ENCODE measurements around the gene PRLHR.

Gene PRLHR

GRCh38 chr10:118573512-118573911 is 21.9 kb downstream of the PRLHR start:
- Histone ChIP-seq H3K4me2 (ENCODE audit: low read length) (no peak overlapping the region), H3K27ac (ENCODE audit: low read depth, low read length) (no peak overlapping the region), H4K20me1 (ENCODE audit: control insufficient read depth, insufficient read depth, low read depth, low read length) (no peaks in the 10 kb centered on the region), H3K4me3 (ENCODE audit: low read length) (no peak overlapping the region), H3F3A (ENCODE audit: control insufficient read depth, insufficient read depth) (no peaks in the 10 kb centered on the region), H3K4me1 (ENCODE audit: control insufficient read depth, low read length) (no peaks in the 10 kb centered on the region), H3K9me3 (ENCODE audit: control insufficient read depth, insufficient read depth, low read length) (no peaks in the 10 kb centered on the region), H3K79me2 (ENCODE audit: control insufficient read depth, low read length) (no peaks in the 10 kb centered on the region), H3K36me3 (ENCODE audit: control insufficient read depth, low read length) (no peaks in the 10 kb centered on the region), H3K27me3 (ENCODE audit: control insufficient read depth, low read length) (0 out of 2 replicates have a peak, but pooled peaks cover 3% of the 10 kb centered on the region), H3K9me2 (replicated peaks; ENCODE audit: control insufficient read depth, low read length) (no peaks in the 10 kb centered on the region)
- no peak for TF ChIP-seq EZH2phosphoT487 (IDR thresholded peaks at IDR 0.05; ENCODE audit: borderline replicate concordance, low read length)
- TF ChIP-seq, protein P1, sequence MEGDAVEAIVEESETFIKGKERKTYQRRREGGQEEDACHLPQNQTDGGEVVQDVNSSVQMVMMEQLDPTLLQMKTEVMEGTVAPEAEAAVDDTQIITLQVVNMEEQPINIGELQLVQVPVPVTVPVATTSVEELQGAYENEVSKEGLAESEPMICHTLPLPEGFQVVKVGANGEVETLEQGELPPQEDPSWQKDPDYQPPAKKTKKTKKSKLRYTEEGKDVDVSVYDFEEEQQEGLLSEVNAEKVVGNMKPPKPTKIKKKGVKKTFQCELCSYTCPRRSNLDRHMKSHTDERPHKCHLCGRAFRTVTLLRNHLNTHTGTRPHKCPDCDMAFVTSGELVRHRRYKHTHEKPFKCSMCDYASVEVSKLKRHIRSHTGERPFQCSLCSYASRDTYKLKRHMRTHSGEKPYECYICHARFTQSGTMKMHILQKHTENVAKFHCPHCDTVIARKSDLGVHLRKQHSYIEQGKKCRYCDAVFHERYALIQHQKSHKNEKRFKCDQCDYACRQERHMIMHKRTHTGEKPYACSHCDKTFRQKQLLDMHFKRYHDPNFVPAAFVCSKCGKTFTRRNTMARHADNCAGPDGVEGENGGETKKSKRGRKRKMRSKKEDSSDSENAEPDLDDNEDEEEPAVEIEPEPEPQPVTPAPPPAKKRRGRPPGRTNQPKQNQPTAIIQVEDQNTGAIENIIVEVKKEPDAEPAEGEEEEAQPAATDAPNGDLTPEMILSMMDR (IDR thresholded peaks at IDR 0.05; ENCODE audit: low read depth, low read length, poor library complexity, severe bottlenecking) = no peak

GRCh38 chr10:118572256-118573041 is 23.0 kb downstream of the PRLHR start:
- no peak overlapping the region for H3K4me3 ChIP-seq (ENCODE audit: low read length)
- no peaks in the 10 kb centered on the region for H3K9me2 ChIP-seq (replicated peaks; ENCODE audit: control insufficient read depth, low read length)
- H3K4me2 ChIP-seq (ENCODE audit: low read length) = no peak overlapping the region
- TF ChIP-seq, protein P1 (IDR thresholded peaks at IDR 0.05; ENCODE audit: low read depth, low read length, poor library complexity, severe bottlenecking) = no peak
- no peak for TF ChIP-seq EZH2phosphoT487 (IDR thresholded peaks at IDR 0.05; ENCODE audit: borderline replicate concordance, low read length)
- no peak overlapping the region for H3K27ac ChIP-seq (ENCODE audit: low read depth, low read length)
- no peaks in the 10 kb centered on the region for H3K4me1 ChIP-seq (ENCODE audit: control insufficient read depth, low read length)
- H3K36me3 ChIP-seq (ENCODE audit: control insufficient read depth, low read length) = no peaks in the 10 kb centered on the region
- 0 out of 2 replicates have a peak, but pooled peaks cover 3% of the 10 kb centered on the region for H3K27me3 ChIP-seq (ENCODE audit: control insufficient read depth, low read length)
- H3F3A ChIP-seq (ENCODE audit: control insufficient read depth, insufficient read depth) = no peaks in the 10 kb centered on the region
- no peaks in the 10 kb centered on the region for H3K79me2 ChIP-seq (ENCODE audit: control insufficient read depth, low read length)
- no peaks in the 10 kb centered on the region for H4K20me1 ChIP-seq (ENCODE audit: control insufficient read depth, insufficient read depth, low read depth, low read length)
- H3K9me3 ChIP-seq (ENCODE audit: control insufficient read depth, insufficient read depth, low read length) = no peaks in the 10 kb centered on the region

GRCh38 chr10:118571123-118571522 is 24.3 kb downstream of the PRLHR start:
- H3K36me3 ChIP-seq (ENCODE audit: control insufficient read depth, low read length) = no peaks in the 10 kb centered on the region
- H3K79me2 ChIP-seq (ENCODE audit: control insufficient read depth, low read length) = no peaks in the 10 kb centered on the region
- no peak for TF ChIP-seq EZH2phosphoT487 (IDR thresholded peaks at IDR 0.05; ENCODE audit: borderline replicate concordance, low read length)
- TF ChIP-seq, protein P1 (IDR thresholded peaks at IDR 0.05; ENCODE audit: low read depth, low read length, poor library complexity, severe bottlenecking) = no peak

More at GRCh38 chr10:118571123-118571522, 24.3 kb downstream of the PRLHR start:
- Histone ChIP-seq H3K27ac (ENCODE audit: low read depth, low read length) (no peak overlapping the region), H3K4me1 (ENCODE audit: control insufficient read depth, low read length) (no peaks in the 10 kb centered on the region), H3K9me3 (ENCODE audit: control insufficient read depth, insufficient read depth, low read length) (no peaks in the 10 kb centered on the region), H4K20me1 (ENCODE audit: control insufficient read depth, insufficient read depth, low read depth, low read length) (no peaks in the 10 kb centered on the region), H3F3A (ENCODE audit: control insufficient read depth, insufficient read depth) (no peaks in the 10 kb centered on the region), H3K4me3 (ENCODE audit: low read length) (no peak overlapping the region), H3K9me2 (replicated peaks; ENCODE audit: control insufficient read depth, low read length) (no peaks in the 10 kb centered on the region), H3K27me3 (ENCODE audit: control insufficient read depth, low read length) (no peaks in the 10 kb centered on the region), H3K4me2 (ENCODE audit: low read length) (no peak overlapping the region)

All from DOHH2 (cell line).